ENCODE results near the gene SLC9A7. TPM values are rescaled to one million over a fixed set of nuclear protein-coding genes. Genes with fewer than 3 reads are reported as not detected.

Gene SLC9A7
- total RNA-seq, 2 experiments from 2014 or later: 2.2 to 3.2 TPM

DNA sequence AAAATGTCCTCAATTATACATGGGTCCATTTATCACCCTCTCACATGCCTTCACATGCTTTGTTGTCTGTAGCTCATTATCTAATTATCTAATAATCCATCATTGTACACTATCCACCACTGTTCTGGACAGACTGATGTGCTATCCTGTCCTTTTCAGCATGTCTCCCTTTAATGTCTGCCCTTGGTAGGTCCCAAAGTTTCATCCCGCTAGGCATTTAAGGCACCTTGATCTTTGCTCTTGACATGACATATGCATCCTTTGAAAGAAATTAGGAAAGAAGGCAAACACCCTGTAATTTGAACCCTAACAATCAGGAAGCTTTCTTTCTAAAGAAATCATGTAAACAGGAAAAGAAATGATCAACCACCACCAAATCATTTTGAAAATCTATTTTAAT, 179.7 kb downstream of the SLC9A7 start:
- Mint-ChIP-seq H3K27me3 (no peaks in the 10 kb centered on the region), H3K4me3 (peak overlapping the region; percentile 27), H3K4me1 (ENCODE audit: low read depth) (peaks cover 29% of the 10 kb centered on the region), H3K36me3 (ENCODE audit: low read depth) (peaks cover 9% of the 10 kb centered on the region), H3K27ac (no peak overlapping the region), H3K9me3 (no peaks in the 10 kb centered on the region)
- Histone ChIP-seq H3K36me3 (ENCODE audit: insufficient read depth, low read length) (no peaks in the 10 kb centered on the region), H3K27ac (ENCODE audit: low read depth in 1 of 2, low read length in 2 of 2) (no peak overlapping the region), H3K4me1 (ENCODE audit: insufficient read depth, low read length) (peaks cover 47% of the 10 kb centered on the region), H3K4me3 (ENCODE audit: low read length) (no peak overlapping the region), H3K9me3 (ENCODE audit: control insufficient read depth in 1 of 2, insufficient read depth in 1 of 2, low read length in 2 of 2) (no peaks in the 10 kb centered on the region), H3K27me3 (ENCODE audit: control insufficient read depth in 1 of 2, insufficient read depth in 2 of 2, low read length in 2 of 2) (no peaks in the 10 kb centered on the region)
- CTCF ChIA-PET: interaction anchor here (0.6 to 1.0 kb wide), 2 partner anchors 9 to 19 kb away, joined by 3 read pairs; no protein-coding TSS in a partner anchor
- POLR2A ChIA-PET: interaction anchor here (1.1 to 1.2 kb wide), 2 partner anchors 8 to 32 kb away, joined by 5 to 7 read pairs; no protein-coding TSS in a partner anchor
- DNase-seq (no peak), ATAC-seq (ENCODE audit: poor library complexity) (no peak)
- intact Hi-C loops (cut with DNase I, micrococcal nuclease): loop anchor here in 1 of 2 experiments (10.0 kb wide), 1 partner anchor 774 kb away; no protein-coding TSS in a partner anchor
- TF ChIP-seq, protein P1, sequence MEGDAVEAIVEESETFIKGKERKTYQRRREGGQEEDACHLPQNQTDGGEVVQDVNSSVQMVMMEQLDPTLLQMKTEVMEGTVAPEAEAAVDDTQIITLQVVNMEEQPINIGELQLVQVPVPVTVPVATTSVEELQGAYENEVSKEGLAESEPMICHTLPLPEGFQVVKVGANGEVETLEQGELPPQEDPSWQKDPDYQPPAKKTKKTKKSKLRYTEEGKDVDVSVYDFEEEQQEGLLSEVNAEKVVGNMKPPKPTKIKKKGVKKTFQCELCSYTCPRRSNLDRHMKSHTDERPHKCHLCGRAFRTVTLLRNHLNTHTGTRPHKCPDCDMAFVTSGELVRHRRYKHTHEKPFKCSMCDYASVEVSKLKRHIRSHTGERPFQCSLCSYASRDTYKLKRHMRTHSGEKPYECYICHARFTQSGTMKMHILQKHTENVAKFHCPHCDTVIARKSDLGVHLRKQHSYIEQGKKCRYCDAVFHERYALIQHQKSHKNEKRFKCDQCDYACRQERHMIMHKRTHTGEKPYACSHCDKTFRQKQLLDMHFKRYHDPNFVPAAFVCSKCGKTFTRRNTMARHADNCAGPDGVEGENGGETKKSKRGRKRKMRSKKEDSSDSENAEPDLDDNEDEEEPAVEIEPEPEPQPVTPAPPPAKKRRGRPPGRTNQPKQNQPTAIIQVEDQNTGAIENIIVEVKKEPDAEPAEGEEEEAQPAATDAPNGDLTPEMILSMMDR (IDR thresholded peaks at IDR 0.05): no peak

DNA sequence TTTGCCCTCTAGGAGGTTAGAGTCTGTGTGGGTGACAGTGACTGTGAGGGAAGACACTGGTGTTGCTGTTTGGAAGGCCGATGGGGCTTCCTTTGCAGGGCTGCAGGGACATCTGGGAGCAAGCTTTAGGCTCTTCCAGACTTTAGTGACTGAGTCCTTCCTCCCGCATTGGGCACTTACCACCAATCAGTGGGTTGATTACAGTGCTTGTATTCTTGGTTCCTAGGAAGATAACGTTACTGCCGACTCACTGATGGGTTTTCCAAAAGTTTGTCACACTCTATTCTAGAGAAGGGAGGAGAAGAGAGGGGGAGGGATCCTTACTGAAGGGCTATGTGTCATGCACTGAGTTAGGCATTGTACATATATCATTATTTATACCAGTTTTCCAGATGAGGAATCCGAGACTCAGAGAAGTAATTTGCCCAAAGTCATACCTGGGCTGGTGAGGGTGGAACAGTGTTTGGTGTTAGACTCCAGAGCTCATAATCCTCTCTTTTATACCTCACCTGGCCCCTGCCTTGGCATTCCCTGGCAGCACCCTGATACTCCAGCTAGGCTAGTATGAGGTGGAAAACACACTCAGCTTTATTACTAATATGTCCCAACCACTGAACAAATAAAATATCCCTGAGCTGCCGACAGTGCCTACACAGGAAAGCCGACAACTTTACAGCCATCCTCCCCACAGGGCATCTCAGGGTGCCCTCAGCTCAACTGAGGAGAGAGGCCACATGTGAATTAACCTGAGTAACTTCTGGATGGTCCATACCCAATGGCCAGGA, 181.5 kb downstream of the SLC9A7 start:
- POLR2A ChIA-PET: interaction anchor here (1.0 to 1.7 kb wide), 3 partner anchors 10 to 13 kb away, joined by 3 to 4 read pairs (median 4); no protein-coding TSS in a partner anchor
- ATAC-seq (ENCODE audit: poor library complexity) (no peak), DNase-seq (peak in 1 of 14 experiments; percentile 30)
- Histone ChIP-seq H3K9me3 (ENCODE audit: control insufficient read depth in 1 of 2, insufficient read depth in 1 of 2, low read length in 2 of 2) (no peaks in the 10 kb centered on the region), H3K4me1 (ENCODE audit: insufficient read depth, low read length) (peaks cover 54% of the 10 kb centered on the region), H3K27ac (ENCODE audit: low read depth in 1 of 2, low read length in 2 of 2) (no peak overlapping the region), H3K4me3 (ENCODE audit: low read length) (peak overlapping the region; percentile 57), H3K36me3 (ENCODE audit: insufficient read depth, low read length) (no peaks in the 10 kb centered on the region), H3K27me3 (ENCODE audit: control insufficient read depth in 1 of 2, insufficient read depth in 2 of 2, low read length in 2 of 2) (no peaks in the 10 kb centered on the region)
- H3K36me3 Mint-ChIP-seq (ENCODE audit: low read depth): peaks cover 9% of the 10 kb centered on the region
- CTCF ChIA-PET: no interaction called here
- no peaks in the 10 kb centered on the region for H3K27me3 Mint-ChIP-seq
- H3K27ac Mint-ChIP-seq: peak overlapping the region; percentile 72
- peaks cover 39% of the 10 kb centered on the region for H3K4me1 Mint-ChIP-seq (ENCODE audit: low read depth)
- no peaks in the 10 kb centered on the region for H3K9me3 Mint-ChIP-seq
- peak overlapping the region; percentile 90 for H3K4me3 Mint-ChIP-seq
- TF ChIP-seq, protein P1 (IDR thresholded peaks at IDR 0.05): no peak
- intact Hi-C loops (cut with DNase I, micrococcal nuclease): loop anchor here in 1 of 2 experiments (10.0 kb wide), 1 partner anchor 773 kb away; no protein-coding TSS in a partner anchor

DNA sequence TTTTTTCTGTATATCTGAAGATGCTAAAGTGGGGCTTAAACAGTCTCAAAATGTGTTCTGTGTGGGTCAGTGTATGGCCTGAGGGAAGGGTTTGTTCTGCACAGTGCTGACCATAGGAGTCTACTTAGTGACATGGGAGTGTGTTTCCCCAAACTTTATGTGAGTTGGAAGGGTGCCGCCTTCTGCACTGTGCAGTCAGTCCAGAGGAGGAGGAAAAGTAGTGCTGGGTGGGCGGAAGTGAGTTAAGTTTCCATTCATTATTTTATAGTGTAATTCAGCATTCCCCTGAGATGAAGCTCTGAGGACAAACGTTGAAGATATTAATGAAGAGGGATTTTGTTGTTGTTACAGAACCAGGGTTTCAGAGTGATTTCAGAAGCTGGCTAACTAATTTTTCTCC, 182.5 kb downstream of the SLC9A7 start:
- Histone ChIP-seq H3K27ac (ENCODE audit: low read depth in 1 of 2, low read length in 2 of 2) (no peak overlapping the region), H3K9me3 (ENCODE audit: control insufficient read depth in 1 of 2, insufficient read depth in 1 of 2, low read length in 2 of 2) (no peaks in the 10 kb centered on the region), H3K36me3 (ENCODE audit: insufficient read depth, low read length) (no peaks in the 10 kb centered on the region), H3K4me3 (ENCODE audit: low read length) (peak overlapping the region; percentile 57), H3K27me3 (ENCODE audit: control insufficient read depth in 1 of 2, insufficient read depth in 2 of 2, low read length in 2 of 2) (no peaks in the 10 kb centered on the region), H3K4me1 (ENCODE audit: insufficient read depth, low read length) (peaks cover 64% of the 10 kb centered on the region)
- intact Hi-C loops (cut with DNase I, micrococcal nuclease): loop anchor here in 1 of 2 experiments (10.0 kb wide), 1 partner anchor 772 kb away; no protein-coding TSS in a partner anchor
- peaks cover 9% of the 10 kb centered on the region for H3K36me3 Mint-ChIP-seq (ENCODE audit: low read depth)
- TF ChIP-seq, protein P1 (IDR thresholded peaks at IDR 0.05): no peak
- peak overlapping the region; percentile 72 for H3K27ac Mint-ChIP-seq
- peak overlapping the region; percentile 90 for H3K4me3 Mint-ChIP-seq
- CTCF ChIA-PET: no interaction called here
- ATAC-seq (ENCODE audit: poor library complexity) (no peak), DNase-seq (no peak)
- peaks cover 46% of the 10 kb centered on the region for H3K4me1 Mint-ChIP-seq (ENCODE audit: low read depth)
- POLR2A ChIA-PET: interaction anchor here (1.0 to 1.7 kb wide), 3 partner anchors 11 to 34 kb away, joined by 3 to 4 read pairs (median 4); no protein-coding TSS in a partner anchor
- no peaks in the 10 kb centered on the region for H3K9me3 Mint-ChIP-seq
- no peaks in the 10 kb centered on the region for H3K27me3 Mint-ChIP-seq
